Measurements from ENCODE around the gene LIMCH1.

The LIMCH1 gene

GRCh38 chr4:41670982-41671381 lies 133.0 kb downstream of the LIMCH1 start:
- TF ChIP-seq SIN3A (IDR thresholded peaks at IDR 0.05; ENCODE audit: borderline replicate concordance, insufficient read depth, low read length) (no peak), TAF1 (IDR thresholded peaks at IDR 0.05; ENCODE audit: borderline replicate concordance, insufficient read depth, low read length) (no peak), FOXP2 (optimal IDR thresholded peaks at IDR 0.05; ENCODE audit: borderline replicate concordance, extremely low read depth, extremely low read length, insufficient read depth) (no peak), REST (IDR thresholded peaks at IDR 0.05; ENCODE audit: insufficient read depth in 1 of 2, low read depth in 2 of 2, low read length in 2 of 2) (no peak), POLR2AphosphoS5 (IDR thresholded peaks at IDR 0.05; ENCODE audit: low read depth, low read length) (no peak)

GRCh38 chr4:41678086-41678816 lies 140.3 kb downstream of the LIMCH1 start:
- TF ChIP-seq REST (IDR thresholded peaks at IDR 0.05; ENCODE audit: insufficient read depth in 1 of 2, low read depth in 2 of 2, low read length in 2 of 2): no peak
- no peak for TF ChIP-seq FOXP2 (optimal IDR thresholded peaks at IDR 0.05; ENCODE audit: borderline replicate concordance, extremely low read depth, extremely low read length, insufficient read depth)
- no peak for TF ChIP-seq TAF1 (IDR thresholded peaks at IDR 0.05; ENCODE audit: borderline replicate concordance, insufficient read depth, low read length)
- TF ChIP-seq SIN3A (IDR thresholded peaks at IDR 0.05; ENCODE audit: borderline replicate concordance, insufficient read depth, low read length): no peak
- TF ChIP-seq POLR2AphosphoS5 (IDR thresholded peaks at IDR 0.05; ENCODE audit: low read depth, low read length): no peak

- TF ChIP-seq SIN3A (IDR thresholded peaks at IDR 0.05; ENCODE audit: borderline replicate concordance, insufficient read depth, low read length): no peak
- TF ChIP-seq TAF1 (IDR thresholded peaks at IDR 0.05; ENCODE audit: borderline replicate concordance, insufficient read depth, low read length): no peak
- no peak for TF ChIP-seq REST (IDR thresholded peaks at IDR 0.05; ENCODE audit: insufficient read depth in 1 of 2, low read depth in 2 of 2, low read length in 2 of 2)
- TF ChIP-seq FOXP2 (optimal IDR thresholded peaks at IDR 0.05; ENCODE audit: borderline replicate concordance, extremely low read depth, extremely low read length, insufficient read depth): no peak
- no peak for TF ChIP-seq POLR2AphosphoS5 (IDR thresholded peaks at IDR 0.05; ENCODE audit: low read depth, low read length)
These were observed 141.0 kb downstream of the LIMCH1 start for GRCh38 chr4:41678951-41679350.

GRCh38 chr4:41679991-41680390 lies 142.0 kb downstream of the LIMCH1 start:
- TF ChIP-seq SIN3A (IDR thresholded peaks at IDR 0.05; ENCODE audit: borderline replicate concordance, insufficient read depth, low read length) (no peak), POLR2AphosphoS5 (IDR thresholded peaks at IDR 0.05; ENCODE audit: low read depth, low read length) (no peak), REST (IDR thresholded peaks at IDR 0.05; ENCODE audit: insufficient read depth in 1 of 2, low read depth in 2 of 2, low read length in 2 of 2) (no peak), TAF1 (IDR thresholded peaks at IDR 0.05; ENCODE audit: borderline replicate concordance, insufficient read depth, low read length) (no peak), FOXP2 (optimal IDR thresholded peaks at IDR 0.05; ENCODE audit: borderline replicate concordance, extremely low read depth, extremely low read length, insufficient read depth) (no peak)

All from PFSK-1 (cell line).